ENCODE measurements around the gene TMEM109.

Gene TMEM109

DNA sequence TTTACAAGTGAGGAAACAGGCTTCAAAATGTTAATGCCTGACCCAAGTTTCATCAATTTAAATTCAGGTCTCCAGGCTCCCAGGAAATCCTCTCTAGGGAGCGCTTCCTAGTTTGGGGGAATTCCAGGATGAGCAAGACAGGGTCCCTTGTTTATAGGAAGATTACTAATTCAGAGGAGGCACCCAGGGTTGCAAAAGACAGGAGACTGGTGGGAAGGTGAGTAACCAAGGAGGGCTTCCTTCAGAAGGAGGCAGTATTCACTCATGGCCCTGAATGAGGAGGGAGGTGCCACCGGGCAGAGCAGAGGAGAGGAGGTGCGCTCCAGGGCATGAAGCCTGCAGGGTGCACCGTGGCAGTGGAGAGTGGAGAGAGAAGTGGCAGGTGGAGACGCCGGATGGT is 11.9 kb downstream of the TMEM109 start:
- no peak for DNase-seq (ENCODE audit: low read depth)

DNA sequence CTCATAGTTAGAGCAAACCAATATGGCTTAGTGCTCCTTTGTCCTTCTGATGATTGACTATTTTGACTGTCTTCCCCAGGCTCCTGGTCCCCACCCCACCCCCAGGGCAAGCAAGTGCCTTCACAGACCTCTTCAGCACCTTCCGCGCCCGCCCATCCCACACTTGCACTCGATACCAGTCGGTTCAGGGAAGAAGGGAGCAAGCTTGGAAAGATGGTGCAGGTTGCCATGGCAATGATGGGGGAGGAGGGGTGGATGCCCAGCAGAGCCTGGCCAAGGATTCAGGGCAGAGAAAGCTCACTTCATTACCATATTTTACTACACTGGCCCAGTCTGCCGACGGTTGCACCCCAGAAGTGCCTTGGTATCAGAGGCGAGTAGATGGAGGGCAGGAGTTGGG is 12.5 kb downstream of the TMEM109 start:
- no peak for DNase-seq (ENCODE audit: low read depth)

DNA sequence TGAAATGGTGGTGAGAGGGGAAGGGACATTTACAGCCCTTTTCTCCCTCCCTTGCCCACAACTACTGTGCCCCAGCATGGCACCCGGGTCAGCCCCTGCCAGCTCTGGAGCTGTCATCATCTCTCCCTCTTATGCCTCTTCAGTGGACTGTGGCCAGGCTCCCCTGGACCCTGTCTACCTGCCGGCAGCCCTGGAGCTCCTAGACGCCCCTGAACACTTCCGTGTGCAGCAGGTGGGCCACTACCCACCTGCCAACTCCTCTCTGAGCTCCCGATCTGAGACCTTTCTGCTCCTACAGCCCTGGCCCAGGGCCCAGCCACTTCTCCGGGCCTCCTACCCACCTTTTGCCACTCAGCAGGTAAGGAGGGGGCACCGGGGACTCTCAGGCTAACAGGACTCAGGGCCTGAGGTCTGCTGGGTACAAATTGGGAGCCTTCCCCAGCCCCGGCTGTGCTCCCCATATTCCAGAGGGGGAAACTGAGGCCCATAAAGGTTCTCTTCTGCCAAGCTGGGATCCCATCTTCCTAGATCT is 13.2 kb downstream of the TMEM109 start:
- DNase-seq (ENCODE audit: low read depth), result no peak

GRCh38 chr11:60927600-60927999 is 13.6 kb downstream of the TMEM109 start:
- no peak for DNase-seq (ENCODE audit: low read depth)

DNA sequence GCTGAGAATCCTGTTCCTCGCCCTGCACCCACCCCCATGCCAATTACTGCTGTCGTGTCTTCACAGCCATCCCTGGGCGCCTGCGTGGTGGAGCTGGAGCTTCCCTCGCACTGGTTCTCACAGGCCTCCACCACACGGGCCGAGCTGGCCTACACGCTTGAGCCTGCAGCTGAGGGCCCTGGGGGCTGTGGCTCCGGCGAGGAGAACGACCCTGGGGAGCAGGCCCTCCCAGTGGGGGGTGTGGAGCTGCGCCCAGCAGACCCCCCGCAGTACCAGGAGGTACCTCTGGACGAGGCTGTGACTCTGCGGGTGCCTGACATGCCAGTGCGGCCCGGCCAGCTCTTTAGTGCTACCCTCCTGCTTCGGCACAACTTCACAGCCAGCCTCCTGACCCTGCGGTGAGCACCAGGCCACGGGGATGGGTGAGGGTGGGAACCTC is 14.6 kb downstream of the TMEM109 start:
- DNase-seq (ENCODE audit: low read depth), result no peak

DNA sequence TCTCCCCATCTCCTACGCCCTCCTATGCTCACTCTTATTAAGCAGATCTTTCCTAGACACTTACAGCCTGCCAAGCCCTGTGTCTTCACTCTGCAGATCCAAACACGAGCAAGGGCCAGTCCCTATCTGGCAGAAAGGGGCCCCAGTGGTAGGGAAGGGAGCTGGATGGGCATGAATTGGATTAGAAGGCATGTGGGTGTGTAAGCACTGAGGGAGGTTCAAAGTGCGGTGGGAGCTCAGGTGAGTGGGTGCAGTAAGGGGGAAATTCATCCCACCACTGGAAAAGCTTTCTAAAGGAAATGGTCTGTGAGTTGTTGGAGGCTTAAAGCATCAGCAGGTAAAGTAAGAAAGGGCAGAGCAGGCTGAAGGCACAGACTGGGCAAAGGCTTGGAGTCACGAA is 15.8 kb downstream of the TMEM109 start:
- DNase-seq (ENCODE audit: low read depth), result no peak

DNA sequence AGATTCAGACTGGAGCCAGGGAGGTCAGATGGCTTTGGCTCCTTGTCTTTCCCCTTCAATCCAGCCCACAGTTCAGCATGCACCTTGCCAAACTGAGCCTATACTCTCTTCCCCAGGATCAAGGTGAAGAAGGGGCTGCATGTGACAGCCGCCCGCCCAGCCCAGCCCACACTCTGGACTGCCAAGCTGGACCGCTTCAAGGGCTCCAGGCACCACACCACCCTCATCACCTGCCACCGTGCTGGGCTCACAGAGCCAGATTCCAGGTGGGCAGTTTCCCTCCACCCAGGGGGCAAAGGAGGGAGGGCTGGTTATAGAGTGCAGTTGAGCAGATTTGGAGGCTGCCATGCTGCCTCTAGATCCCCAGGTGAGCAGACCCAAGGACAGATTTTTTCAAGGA is 16.4 kb downstream of the TMEM109 start:
- no peak for DNase-seq (ENCODE audit: low read depth)

DNA sequence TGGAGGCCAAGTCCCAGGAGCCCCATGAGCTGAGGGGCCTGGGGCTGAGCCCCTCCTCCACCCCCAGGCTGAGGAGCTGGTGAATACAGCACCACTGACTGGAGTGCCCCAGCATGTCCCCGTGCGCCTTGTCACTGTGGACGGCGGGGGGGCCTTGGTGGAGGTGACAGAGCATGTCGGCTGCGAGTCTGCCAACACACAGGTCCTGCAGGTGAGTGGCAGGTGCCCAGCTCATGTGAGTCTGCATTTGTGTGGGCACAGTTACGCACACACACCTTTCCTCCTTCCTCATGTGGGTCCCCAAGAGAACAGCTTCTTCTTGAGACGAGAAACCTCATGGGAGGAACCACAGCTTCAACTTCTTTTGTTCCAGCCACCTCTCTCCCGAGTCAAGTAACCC is 18.0 kb downstream of the TMEM109 start:
- no peak for DNase-seq (ENCODE audit: low read depth)

GRCh38 chr11:60932605-60933356 is 18.8 kb downstream of the TMEM109 start:
- no peak for DNase-seq (ENCODE audit: low read depth)

DNA sequence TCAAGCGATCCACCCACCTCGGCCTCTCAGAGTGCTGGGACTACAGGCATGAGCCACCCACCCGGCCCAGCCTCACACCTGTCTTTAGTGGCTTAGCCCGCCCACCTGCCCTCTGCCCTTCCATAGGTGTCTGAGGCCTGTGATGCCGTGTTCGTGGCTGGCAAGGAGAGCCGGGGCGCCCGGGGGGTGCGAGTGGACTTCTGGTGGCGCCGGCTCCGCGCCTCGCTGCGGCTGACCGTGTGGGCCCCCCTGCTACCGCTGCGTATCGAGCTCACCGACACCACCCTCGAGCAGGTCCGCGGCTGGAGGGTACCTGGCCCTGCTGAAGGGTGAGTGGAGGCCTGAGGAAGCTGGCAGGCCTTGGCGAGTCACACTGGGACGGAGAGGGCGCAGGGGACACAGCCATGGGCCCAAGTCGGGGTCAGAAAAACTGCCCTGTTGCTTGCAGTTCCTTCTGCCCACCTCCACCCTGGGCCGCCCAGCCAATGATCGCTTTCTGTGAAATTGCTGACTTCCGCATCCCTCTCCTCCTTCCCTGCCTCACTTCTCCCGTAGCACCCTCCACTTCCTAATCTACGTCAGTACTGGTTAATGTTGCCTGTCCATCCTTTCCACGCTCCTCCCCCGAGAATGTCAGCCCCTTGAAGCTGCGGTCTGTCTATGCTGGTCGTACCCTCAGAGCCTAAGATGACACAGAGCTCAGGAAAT is 19.6 kb downstream of the TMEM109 start:
- no peak for DNase-seq (ENCODE audit: low read depth)

DNA sequence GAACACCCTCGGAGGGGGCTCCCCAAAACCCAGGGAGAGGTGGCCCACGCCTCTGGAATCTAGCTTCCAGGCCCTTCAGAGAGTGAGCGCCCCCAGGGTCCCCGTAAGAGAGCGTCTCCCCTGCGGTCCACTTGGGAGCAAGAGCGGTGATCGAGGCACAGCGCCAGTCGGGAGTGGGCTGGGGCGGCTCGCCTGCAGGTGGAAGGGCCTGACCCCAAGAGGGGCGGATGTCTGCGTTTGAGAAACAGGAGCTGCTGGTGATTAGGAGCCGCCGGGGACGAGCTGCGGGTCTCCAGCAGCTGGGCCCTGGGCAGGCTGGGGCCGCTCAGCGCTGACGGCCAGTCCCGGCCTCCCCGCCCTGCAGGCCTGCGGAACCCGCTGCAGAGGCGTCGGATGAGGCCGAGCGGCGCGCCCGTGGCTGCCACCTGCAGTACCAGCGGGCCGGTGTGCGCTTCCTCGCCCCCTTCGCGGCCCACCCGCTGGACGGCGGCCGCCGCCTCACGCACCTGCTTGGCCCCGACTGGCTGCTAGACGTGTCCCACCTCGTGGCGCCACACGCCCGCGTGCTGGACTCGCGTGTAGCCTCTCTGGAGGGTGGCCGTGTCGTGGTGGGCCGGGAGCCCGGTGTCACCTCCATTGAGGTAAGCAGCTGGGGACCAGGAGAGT is 20.3 kb downstream of the TMEM109 start:
- no peak for DNase-seq (ENCODE audit: low read depth)

GRCh38 chr11:60934790-60935605 is 21.0 kb downstream of the TMEM109 start:
- DNase-seq (ENCODE audit: low read depth), result no peak

DNA sequence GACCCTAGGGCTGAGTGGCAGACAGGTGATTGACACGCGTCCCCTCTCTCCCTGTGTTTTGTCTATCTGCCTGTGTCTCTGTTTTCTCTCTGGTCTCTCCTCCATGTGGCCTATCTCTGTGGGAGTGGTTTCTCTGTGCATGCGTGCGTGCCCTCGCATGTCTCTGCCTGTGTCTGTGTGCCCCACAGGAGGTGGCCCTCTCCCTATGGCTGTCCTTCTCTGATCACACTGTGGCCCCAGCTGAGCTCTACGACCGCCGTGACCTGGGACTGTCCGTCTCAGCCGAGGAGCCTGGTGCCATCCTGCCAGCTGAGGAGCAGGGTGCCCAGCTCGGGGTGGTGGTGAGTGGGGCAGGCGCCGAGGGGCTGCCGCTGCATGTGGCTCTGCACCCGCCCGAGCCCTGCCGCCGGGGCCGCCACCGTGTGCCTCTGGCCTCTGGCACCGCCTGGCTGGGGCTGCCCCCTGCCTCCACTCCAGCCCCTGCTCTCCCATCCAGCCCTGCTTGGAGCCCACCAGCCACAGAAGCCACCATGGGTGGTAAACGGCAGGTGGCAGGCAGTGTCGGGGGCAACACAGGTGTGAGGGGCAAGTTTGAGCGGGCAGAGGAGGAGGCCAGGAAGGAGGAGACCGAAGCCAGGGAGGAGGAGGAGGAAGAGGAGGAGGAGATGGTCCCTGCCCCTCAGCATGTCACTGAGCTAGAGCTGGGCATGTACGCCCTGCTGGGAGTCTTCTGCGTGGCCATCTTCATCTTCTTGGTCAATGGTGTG is 21.9 kb downstream of the TMEM109 start:
- DNase-seq (ENCODE audit: low read depth), result no peak

GRCh38 chr11:60936467-60937143 is 22.6 kb downstream of the TMEM109 start:
- DNase-seq (ENCODE audit: low read depth), result no peak

DNA sequence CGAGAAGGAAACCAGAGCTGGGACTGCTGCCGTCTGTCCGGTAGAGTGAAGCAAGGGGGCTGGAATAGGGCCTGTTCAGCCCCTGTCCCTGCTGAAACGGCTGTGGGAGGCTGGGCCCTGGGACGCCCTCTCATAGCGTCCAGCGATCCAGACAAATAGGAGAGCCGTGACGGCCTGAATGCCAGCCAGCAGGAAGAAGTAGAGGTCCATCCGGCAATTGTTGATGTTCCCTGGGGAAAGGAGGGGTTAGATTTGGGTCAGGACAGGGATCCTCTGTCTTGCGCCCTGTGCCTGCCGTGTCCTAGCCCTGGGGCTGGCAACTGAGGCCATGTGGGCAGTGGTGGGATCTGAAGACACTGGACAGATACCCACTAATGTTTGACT is 23.2 kb downstream of the TMEM109 start:
- no peak for DNase-seq (ENCODE audit: low read depth)

- DNase-seq (ENCODE audit: low read depth), result no peak
These were observed 23.9 kb downstream of the TMEM109 start for GRCh38 chr11:60937811-60938210.

- DNase-seq (ENCODE audit: low read depth), result no peak
These were observed 24.5 kb downstream of the TMEM109 start for GRCh38 chr11:60938500-60938899.

GRCh38 chr11:60939301-60939700 is 25.3 kb downstream of the TMEM109 start:
- DNase-seq (ENCODE audit: low read depth), result no peak

GRCh38 chr11:60939855-60940254 is 25.9 kb downstream of the TMEM109 start:
- no peak for DNase-seq (ENCODE audit: low read depth)

GRCh38 chr11:60941371-60942119 is 27.6 kb downstream of the TMEM109 start:
- DNase-seq (ENCODE audit: low read depth), result no peak

All from activated T-cell treated with anti-CD3 and anti-CD28 coated beads for 48 hours (primary cell).